Retina (tissue), 1 donor: ENCODE data around the gene ANO10.

Experiments
- DNase-seq: peaks from one replicate; pipeline ENCODE4 v3.0.0-alpha.2; 2016

ANO10 gene

DNA sequence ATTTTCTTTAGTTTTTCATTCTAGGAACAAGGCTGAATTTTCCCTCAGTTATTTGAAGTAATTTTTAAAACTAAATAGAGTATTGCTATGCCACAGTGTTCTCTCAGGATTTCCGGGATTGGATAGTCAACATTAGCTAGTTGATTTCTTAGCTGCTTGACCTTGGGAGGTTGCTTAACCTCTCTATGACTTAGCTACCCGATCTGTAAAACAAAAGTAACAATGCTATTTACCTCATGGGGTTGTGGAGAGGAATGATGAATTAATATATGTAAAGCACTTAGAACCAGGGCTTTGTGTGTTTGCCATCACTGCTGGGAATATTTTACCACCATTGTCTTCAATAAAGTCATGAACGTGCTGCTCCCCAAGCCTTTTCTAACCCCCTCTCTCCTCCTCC is 278.0 kb downstream of the ANO10 start:
- DNase-seq, result no peak

- no peak for DNase-seq
These were observed 278.6 kb downstream of the ANO10 start for GRCh38 chr3:43343185-43343584.

GRCh38 chr3:43341788-43342187 is 280.0 kb downstream of the ANO10 start:
- no peak for DNase-seq

DNA sequence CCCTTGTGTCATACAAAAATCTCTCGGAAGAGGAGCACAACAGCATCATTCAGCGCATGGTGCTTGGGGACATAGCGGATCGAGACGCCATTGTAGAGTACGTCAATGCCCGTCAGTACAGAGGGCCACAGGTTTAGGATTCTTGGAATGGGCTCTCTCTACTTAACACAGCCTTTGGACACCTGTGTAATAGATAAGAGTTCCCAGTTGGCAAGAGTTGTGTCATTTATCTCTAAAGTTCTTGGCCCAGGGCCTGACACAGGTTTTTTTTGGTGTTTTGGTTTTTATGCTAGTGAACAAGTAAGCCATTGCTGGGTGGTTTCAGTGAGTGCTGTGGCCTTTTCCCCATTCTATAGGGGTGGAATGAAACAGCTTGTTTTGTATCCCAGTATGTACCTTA is 281.4 kb downstream of the ANO10 start:
- DNase-seq, result no peak

DNA sequence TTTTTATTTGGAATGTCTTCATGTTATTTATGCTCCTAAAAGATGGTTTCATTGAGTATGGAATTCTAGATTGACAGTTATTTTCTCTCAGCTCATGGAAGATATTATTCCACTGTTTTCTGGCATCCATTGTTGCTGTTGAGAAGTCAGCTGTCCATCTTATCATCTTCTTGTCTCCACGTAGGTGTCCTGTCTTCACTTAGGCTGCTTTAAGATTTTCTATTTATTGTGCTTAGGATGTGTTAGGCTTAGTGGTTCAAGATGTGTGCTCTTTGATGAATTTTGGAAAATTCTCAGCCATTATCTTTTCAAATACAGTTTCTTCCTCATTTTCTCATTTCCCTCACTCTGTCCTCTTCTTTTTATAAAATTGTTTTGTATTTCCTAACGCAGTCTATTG is 283.5 kb downstream of the ANO10 start:
- DNase-seq, result no peak

- no peak for DNase-seq
These were observed 286.0 kb downstream of the ANO10 start for GRCh38 chr3:43335799-43336198.

GRCh38 chr3:43334976-43335375 is 286.8 kb downstream of the ANO10 start:
- no peak for DNase-seq

GRCh38 chr3:43331381-43331780 is 290.4 kb downstream of the ANO10 start:
- DNase-seq, result no peak

DNA sequence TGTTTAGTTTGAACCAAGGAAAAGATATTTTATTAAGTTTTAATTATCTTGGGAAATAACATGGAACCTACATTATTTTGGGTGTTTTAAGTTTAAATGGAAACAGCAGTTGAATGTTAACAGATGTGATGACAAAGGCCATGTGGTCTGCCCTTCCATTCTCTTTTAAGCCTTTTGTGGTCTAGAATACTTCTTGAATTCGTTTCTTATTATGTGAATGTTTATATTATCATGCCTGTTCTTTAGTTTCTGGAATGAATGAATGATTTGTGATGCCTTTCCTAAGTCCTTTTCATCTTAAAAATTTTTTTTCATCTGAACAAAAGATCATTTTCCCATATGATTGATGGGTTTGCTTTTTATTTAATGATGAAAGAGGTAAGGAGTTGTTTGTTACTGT is 290.8 kb downstream of the ANO10 start:
- no peak for DNase-seq

DNA sequence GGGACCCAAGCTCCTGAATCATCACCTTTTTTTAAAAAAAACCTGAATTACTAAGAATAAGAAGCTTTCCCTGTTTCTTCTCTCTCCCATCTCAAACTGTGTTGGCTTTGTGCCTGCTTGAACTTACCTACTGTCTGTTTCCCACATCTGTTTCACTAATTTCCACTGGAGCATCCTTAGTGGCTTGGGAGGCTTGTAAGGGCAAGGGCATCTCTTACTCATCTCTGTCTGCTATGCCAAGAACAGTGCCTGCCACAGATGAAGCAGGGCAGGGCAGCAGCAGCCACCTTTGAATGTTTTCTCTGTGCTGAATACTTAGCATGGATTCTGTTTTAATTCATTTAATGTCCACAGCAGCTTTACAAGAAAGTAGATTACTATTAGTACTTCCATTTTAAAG is 293.2 kb downstream of the ANO10 start:
- no peak for DNase-seq

- DNase-seq, result no peak
These were observed 294.2 kb downstream of the ANO10 start for GRCh38 chr3:43327582-43327979.

GRCh38 chr3:43326891-43327581 is 294.8 kb downstream of the ANO10 start:
- no peak for DNase-seq

- no peak for DNase-seq
These were observed 298.3 kb downstream of the ANO10 start for GRCh38 chr3:43323541-43323940.

DNA sequence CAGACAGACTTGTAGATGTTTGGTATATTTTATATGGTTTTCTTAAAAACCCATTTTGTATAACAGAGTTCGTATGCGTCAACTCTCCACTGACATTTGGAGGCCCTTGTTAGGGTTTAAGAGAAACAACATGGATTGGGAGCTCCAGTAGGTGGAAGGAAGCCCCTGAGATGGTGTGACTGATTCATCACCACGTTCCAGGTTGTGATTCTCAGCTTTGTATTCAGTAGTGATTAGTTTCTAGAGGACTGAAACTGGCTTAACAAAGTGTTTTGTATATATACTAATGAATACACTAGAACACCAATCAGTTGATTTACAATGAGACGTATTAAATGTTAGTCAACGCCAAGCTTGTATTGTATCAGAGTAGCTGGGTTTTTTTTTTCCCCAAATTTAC is 301.5 kb downstream of the ANO10 start:
- DNase-seq, result no peak

DNA sequence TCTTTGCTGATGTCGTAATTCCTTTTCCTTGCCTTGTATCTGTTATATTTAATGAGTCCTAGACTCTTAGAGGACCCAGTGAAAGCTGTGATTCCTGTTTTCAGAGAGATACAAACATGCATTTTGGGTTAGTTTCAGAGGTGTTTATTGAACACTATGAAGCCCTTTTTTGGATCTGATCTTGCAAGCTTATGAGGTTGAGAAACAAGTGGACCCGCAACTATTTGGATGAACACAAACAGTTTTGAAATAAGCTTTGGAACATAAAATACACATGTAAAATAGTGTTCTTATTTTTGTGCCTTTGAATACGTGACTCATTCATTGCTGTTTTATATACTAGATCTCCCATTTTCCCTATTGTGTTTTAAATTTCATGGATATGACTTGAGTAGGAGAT is 302.0 kb downstream of the ANO10 start:
- DNase-seq, result no peak

- DNase-seq, result no peak
These were observed 302.4 kb downstream of the ANO10 start for GRCh38 chr3:43319376-43319775.

GRCh38 chr3:43317461-43318316 is 304.1 kb downstream of the ANO10 start:
- DNase-seq, result no peak

- no peak for DNase-seq
These were observed 304.9 kb downstream of the ANO10 start for GRCh38 chr3:43316783-43317460.
